GM23338 (cell line): ENCODE measurements around the gene TMPRSS3. TPM values are rescaled to one million over a fixed set of nuclear protein-coding genes. Genes with fewer than 3 reads are reported as not detected.

Source experiments
- ATAC-seq: fragments of 200-7000 bp; cut with Tn5 transposase; 3 replicates; pipeline ENCODE4 v1.9.1; 2020
- DNase-seq: peaks from one replicate; pipeline ENCODE4 v3.0.0-alpha.2; 2015; ENCODE audit warnings: low spot score
- H2AFZ ChIP-seq: fragments of 200-600 bp; sonication (generic); 2 replicates; pipeline ENCODE4 v1.8.0; 2016; ENCODE audit warnings: antibody characterized with exemption, mild to moderate bottlenecking, moderate library complexity
- H3F3A ChIP-seq: fragments of 200-600 bp; sonication (generic); replicated peaks from 2 replicates; pipeline ENCODE4 v1.8.0; 2017; ENCODE audit warnings: antibody characterized with exemption, mixed run types, low read depth
- H3K27ac ChIP-seq: fragments of 200-600 bp; sonication (generic); 2 replicates; pipeline ENCODE4 v1.6.1; 2016; ENCODE audit warnings: low read depth
- H3K27me3 ChIP-seq: fragments of 200-600 bp; sonication (generic); 2 replicates; pipeline ENCODE4 v1.8.0; 2016; ENCODE audit warnings: mild to moderate bottlenecking, mixed run types, moderate library complexity; ENCODE audit not compliant: insufficient read depth
- H3K36me3 ChIP-seq: fragments of 200-600 bp; sonication (generic); 2 replicates; pipeline ENCODE4 v1.8.0; 2016; ENCODE audit warnings: mild to moderate bottlenecking; ENCODE audit not compliant: insufficient read depth
- H3K4me1 ChIP-seq: fragments of 200-600 bp; sonication (generic); 2 replicates; pipeline ENCODE4 v1.8.0; 2016; ENCODE audit warnings: mild to moderate bottlenecking, moderate library complexity; ENCODE audit not compliant: insufficient read depth
- H3K4me2 ChIP-seq: fragments of 200-600 bp; sonication (generic); 2 replicates; pipeline ENCODE4 v1.7.1; 2017; ENCODE audit warnings: mixed run types
- H3K4me3 ChIP-seq: fragments of 200-600 bp; sonication (generic); 2 replicates; pipeline ENCODE4 v1.6.1; 2016; ENCODE audit warnings: mixed run types
- H3K79me2 ChIP-seq: fragments of 200-600 bp; sonication (generic); replicated peaks from 2 replicates; pipeline ENCODE4 v1.8.0; 2017; ENCODE audit warnings: mild to moderate bottlenecking; ENCODE audit not compliant: insufficient read depth
- H3K9me2 ChIP-seq: fragments of 200-600 bp; sonication (generic); 2 replicates; pipeline ENCODE4 v1.8.0; 2017; ENCODE audit not compliant: insufficient read depth
- H4K20me1 ChIP-seq: fragments of 200-600 bp; sonication (generic); replicated peaks from 2 replicates; pipeline ENCODE4 v1.8.0; 2017; ENCODE audit warnings: mild to moderate bottlenecking; ENCODE audit not compliant: insufficient read depth
- H3K27ac Mint-ChIP-seq: 2 replicates; pipeline ENCODE4 v1.8.0; 2020; ENCODE audit warnings: inconsistent platforms, mild to moderate bottlenecking, moderate library complexity, mixed read lengths
- H3K27me3 Mint-ChIP-seq: 3 replicates; pipeline ENCODE4 v1.8.0; 2022; ENCODE audit warnings: low read depth, mild to moderate bottlenecking, moderate library complexity, mixed read lengths, inconsistent platforms; ENCODE audit not compliant: insufficient read depth, poor library complexity
- H3K36me3 Mint-ChIP-seq: 3 replicates; pipeline ENCODE4 v1.8.0; 2021; ENCODE audit warnings: low read depth, mild to moderate bottlenecking, inconsistent platforms, moderate library complexity, mixed read lengths
- H3K4me1 Mint-ChIP-seq: 3 replicates; pipeline ENCODE4 v1.8.0; 2020; ENCODE audit warnings: mild to moderate bottlenecking, inconsistent platforms, mixed read lengths
- H3K4me3 Mint-ChIP-seq: 3 replicates; pipeline ENCODE4 v1.8.0; 2021; ENCODE audit warnings: moderate library complexity, mild to moderate bottlenecking, inconsistent platforms, mixed read lengths
- H3K9me3 Mint-ChIP-seq: 3 replicates; pipeline ENCODE4 v1.8.0; 2020; ENCODE audit warnings: moderate library complexity, mild to moderate bottlenecking, inconsistent platforms, mixed read lengths
- CREB1 ChIP-seq: fragments of 250-450 bp; sonication (Bioruptor Pico); IDR thresholded peaks from 2 replicates; pipeline ENCODE4 v1.5.0; 2020; ENCODE audit warnings: low read depth, mild to moderate bottlenecking, moderate library complexity
- JUNB ChIP-seq: IDR thresholded peaks from one replicate; pipeline ENCODE4 v1.6.1; 2016; ENCODE audit warnings: antibody characterized with exemption; ENCODE audit not compliant: unreplicated experiment
- NANOG ChIP-seq: IDR thresholded peaks from 2 replicates; pipeline ENCODE4 v1.6.1; 2016; ENCODE audit warnings: antibody characterized with exemption, borderline replicate concordance
- POLR2AphosphoS5 ChIP-seq: IDR thresholded peaks from 2 replicates; pipeline ENCODE4 v1.6.1; 2016; ENCODE audit warnings: antibody characterized with exemption, low read depth
- STAT1 ChIP-seq: IDR thresholded peaks from one replicate; pipeline ENCODE4 v1.6.1; 2016; ENCODE audit warnings: antibody characterized with exemption; ENCODE audit not compliant: unreplicated experiment
- ZNF114 ChIP-seq: fragments of 250-450 bp; sonication (Bioruptor Pico); IDR thresholded peaks from 2 replicates; pipeline ENCODE4 v1.5.0; 2020; ENCODE audit warnings: mild to moderate bottlenecking, moderate library complexity
- polyA plus RNA-seq: library from polyadenylated mRNA; unstranded; fragments of >200 nt; fragmentation: Nextera tagmentation; extraction: Ambion mirVana; gene quantifications from 2 replicates; pipeline ENCODE4 v1.2.1, GENCODE V29; 2016
- total RNA-seq: library from RNA; depleted of rRNA; stranded (reverse); fragments of >200 nt; shearing (Covaris generic); gene quantifications from 2 replicates; pipeline ENCODE4 v1.2.3, GENCODE V29; 2014
- TF ChIP-seq, protein P1 (sequence below), 2 experiments: fragments of 200-600 bp in 1 of 2; sonication (generic) in 1 of 2; conservative IDR thresholded peaks; 2 replicates each; pipeline versions ENCODE4 v1.5.1 to v1.6.1; 2016 to 2017; ENCODE audit warnings: antibody characterized with exemption in 2 of 2, low read depth in 2 of 2, mild to moderate bottlenecking in 2 of 2, moderate library complexity in 1 of 2
- TF ChIP-seq, protein P2 (sequence below): IDR thresholded peaks from 2 replicates; pipeline ENCODE4 v1.6.1; 2016; ENCODE audit warnings: antibody characterized with exemption
- TF ChIP-seq, protein P3 (sequence below): fragments of 250-450 bp; sonication (Bioruptor Pico); IDR thresholded peaks from 2 replicates; pipeline ENCODE4 v1.5.0; 2020; ENCODE audit warnings: mild to moderate bottlenecking, moderate library complexity

The TMPRSS3 gene
- total and polyA plus RNA-seq, 2 experiments from 2014 or later = 0.17 TPM; not detected in 1

DNA sequence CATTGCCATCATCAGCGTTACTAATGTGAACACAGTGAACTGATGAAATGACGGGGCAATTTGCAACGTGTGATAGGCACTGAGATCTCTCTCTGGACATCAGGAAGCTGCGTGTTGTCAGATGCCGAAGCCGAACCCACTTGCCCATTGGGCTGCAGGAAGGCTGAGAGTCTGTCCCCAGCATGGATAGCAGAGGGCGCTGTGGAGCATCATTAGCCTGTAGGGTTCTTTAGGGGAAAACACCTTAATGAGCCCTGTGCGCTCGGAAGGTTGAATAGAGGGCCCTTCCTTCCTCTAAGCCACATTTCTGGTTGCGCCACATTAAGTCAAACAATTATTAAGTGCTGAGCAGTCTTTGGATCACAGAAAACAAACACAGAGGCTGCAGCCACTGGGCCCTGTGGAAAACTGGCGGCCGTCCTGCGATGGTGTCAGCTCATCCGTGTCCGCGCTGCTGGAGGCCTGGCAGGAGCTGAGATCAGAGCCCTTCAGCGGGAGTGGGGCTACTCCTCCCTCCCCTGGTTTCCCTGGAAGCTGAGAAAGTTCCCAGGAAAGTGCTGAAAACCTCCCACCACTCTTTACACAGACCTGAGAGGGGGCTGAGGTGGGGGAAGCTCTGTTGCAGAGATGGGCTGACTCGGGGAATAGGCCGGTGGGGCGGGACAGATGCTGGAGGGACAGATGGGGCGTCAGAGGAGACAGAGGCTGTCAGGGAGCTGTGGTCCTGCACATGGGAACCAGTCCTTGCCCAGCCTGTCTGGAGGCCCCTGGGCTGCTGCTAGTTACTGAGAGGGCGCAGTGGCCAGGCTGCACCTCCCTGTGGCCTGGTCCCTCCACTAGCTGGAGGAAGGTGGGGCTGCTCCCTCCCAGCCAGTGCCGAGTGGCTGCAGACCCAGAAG lies 57.8 kb downstream of the TMPRSS3 start:
- H3K27me3 Mint-ChIP-seq = peaks cover 14% of the 10 kb centered on the region
- 0 out of 3 replicates have a peak overlapping the region, but pooled peaks have one; percentile 24 for H3K4me3 Mint-ChIP-seq
- no peaks in the 10 kb centered on the region for H3K9me3 Mint-ChIP-seq
- Histone ChIP-seq H4K20me1 (no peaks in the 10 kb centered on the region), H3K4me3 (no peak overlapping the region), H3K27ac (no peak overlapping the region; the same call in 1 of the 2 replicates), H3K4me1 (peaks cover 14% of the 10 kb centered on the region; the same call in 1 of the 2 replicates), H3K79me2 (no peaks in the 10 kb centered on the region), H3F3A (no peaks in the 10 kb centered on the region; the same call in 1 of the 2 replicates), H2AFZ (peak overlapping the region; percentile 61), H3K36me3 (no peaks in the 10 kb centered on the region), H3K27me3 (no peaks in the 10 kb centered on the region), H3K9me2 (no peaks in the 10 kb centered on the region), H3K4me2 (0 out of 2 replicates have a peak overlapping the region, but pooled peaks have one; percentile 17)
- H3K36me3 Mint-ChIP-seq = no peaks in the 10 kb centered on the region
- ATAC-seq (peak; percentile 89), DNase-seq (peak; percentile 94)
- TF ChIP-seq, protein P1, sequence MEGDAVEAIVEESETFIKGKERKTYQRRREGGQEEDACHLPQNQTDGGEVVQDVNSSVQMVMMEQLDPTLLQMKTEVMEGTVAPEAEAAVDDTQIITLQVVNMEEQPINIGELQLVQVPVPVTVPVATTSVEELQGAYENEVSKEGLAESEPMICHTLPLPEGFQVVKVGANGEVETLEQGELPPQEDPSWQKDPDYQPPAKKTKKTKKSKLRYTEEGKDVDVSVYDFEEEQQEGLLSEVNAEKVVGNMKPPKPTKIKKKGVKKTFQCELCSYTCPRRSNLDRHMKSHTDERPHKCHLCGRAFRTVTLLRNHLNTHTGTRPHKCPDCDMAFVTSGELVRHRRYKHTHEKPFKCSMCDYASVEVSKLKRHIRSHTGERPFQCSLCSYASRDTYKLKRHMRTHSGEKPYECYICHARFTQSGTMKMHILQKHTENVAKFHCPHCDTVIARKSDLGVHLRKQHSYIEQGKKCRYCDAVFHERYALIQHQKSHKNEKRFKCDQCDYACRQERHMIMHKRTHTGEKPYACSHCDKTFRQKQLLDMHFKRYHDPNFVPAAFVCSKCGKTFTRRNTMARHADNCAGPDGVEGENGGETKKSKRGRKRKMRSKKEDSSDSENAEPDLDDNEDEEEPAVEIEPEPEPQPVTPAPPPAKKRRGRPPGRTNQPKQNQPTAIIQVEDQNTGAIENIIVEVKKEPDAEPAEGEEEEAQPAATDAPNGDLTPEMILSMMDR (conservative IDR thresholded peaks at IDR 0.05; ENCODE audit: low read depth in 2 of 2) = peak; percentile 75 to 83
- TF ChIP-seq, protein P2, sequence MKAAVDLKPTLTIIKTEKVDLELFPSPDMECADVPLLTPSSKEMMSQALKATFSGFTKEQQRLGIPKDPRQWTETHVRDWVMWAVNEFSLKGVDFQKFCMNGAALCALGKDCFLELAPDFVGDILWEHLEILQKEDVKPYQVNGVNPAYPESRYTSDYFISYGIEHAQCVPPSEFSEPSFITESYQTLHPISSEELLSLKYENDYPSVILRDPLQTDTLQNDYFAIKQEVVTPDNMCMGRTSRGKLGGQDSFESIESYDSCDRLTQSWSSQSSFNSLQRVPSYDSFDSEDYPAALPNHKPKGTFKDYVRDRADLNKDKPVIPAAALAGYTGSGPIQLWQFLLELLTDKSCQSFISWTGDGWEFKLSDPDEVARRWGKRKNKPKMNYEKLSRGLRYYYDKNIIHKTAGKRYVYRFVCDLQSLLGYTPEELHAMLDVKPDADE = no peak
- no peak for TF ChIP-seq NANOG
- peaks cover 32% of the 10 kb centered on the region; the same call in 2 of the 3 replicates for H3K4me1 Mint-ChIP-seq
- peak overlapping the region; percentile 85 for H3K27ac Mint-ChIP-seq

DNA sequence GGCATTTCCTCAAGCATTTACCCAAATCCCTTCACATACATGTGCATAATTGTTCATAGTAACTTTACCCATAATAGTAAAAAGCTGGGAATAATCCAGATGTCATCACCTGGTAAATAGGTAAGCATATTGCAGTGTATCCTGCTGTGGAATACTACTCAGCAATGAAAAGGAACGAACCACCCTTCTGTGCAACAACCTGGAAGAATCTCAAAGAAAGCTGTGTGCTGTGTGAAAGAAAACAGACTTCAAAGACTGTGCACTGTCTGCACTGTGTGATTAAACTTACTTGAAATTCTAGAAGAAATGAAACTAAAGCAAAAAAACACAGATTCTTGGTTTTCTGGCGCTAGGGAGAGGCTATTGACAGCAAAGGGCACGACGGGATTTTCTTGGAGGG lies 58.6 kb downstream of the TMPRSS3 start:
- H3K36me3 Mint-ChIP-seq = no peaks in the 10 kb centered on the region; the same call in 2 of the 3 replicates
- peaks cover 14% of the 10 kb centered on the region for H3K27me3 Mint-ChIP-seq
- H4K20me1 ChIP-seq = no peaks in the 10 kb centered on the region
- no peaks in the 10 kb centered on the region for H3K79me2 ChIP-seq
- no peak for ATAC-seq
- H3K4me3 Mint-ChIP-seq = no peak overlapping the region
- H3K36me3 ChIP-seq = no peaks in the 10 kb centered on the region
- H3K27ac ChIP-seq = peak overlapping the region; percentile 84
- DNase-seq = no peak
- H3K4me1 Mint-ChIP-seq = peaks cover 32% of the 10 kb centered on the region; the same call in 2 of the 3 replicates
- H3F3A ChIP-seq = no peaks in the 10 kb centered on the region; the same call in 1 of the 2 replicates
- no peaks in the 10 kb centered on the region for H3K9me2 ChIP-seq
- peak overlapping the region; percentile 85; the same call in 1 of the 2 replicates for H3K27ac Mint-ChIP-seq
- H3K4me1 ChIP-seq = peaks cover 14% of the 10 kb centered on the region; the same call in 1 of the 2 replicates
- H2AFZ ChIP-seq = no peak overlapping the region
- H3K27me3 ChIP-seq = no peaks in the 10 kb centered on the region
- H3K4me3 ChIP-seq = no peak overlapping the region; the same call in 1 of the 2 replicates
- peak overlapping the region; percentile 42; the same call in 1 of the 2 replicates for H3K4me2 ChIP-seq
- peaks cover 5% of the 10 kb centered on the region; the same call in 2 of the 3 replicates for H3K9me3 Mint-ChIP-seq
- no peak for TF ChIP-seq POLR2AphosphoS5
- TF ChIP-seq JUNB = no peak
- TF ChIP-seq CREB1 (CRISPR knock-in tag) = no peak
- no peak for TF ChIP-seq ZNF114 (CRISPR knock-in tag)
- no peak for TF ChIP-seq STAT1
- TF ChIP-seq, protein P3, sequence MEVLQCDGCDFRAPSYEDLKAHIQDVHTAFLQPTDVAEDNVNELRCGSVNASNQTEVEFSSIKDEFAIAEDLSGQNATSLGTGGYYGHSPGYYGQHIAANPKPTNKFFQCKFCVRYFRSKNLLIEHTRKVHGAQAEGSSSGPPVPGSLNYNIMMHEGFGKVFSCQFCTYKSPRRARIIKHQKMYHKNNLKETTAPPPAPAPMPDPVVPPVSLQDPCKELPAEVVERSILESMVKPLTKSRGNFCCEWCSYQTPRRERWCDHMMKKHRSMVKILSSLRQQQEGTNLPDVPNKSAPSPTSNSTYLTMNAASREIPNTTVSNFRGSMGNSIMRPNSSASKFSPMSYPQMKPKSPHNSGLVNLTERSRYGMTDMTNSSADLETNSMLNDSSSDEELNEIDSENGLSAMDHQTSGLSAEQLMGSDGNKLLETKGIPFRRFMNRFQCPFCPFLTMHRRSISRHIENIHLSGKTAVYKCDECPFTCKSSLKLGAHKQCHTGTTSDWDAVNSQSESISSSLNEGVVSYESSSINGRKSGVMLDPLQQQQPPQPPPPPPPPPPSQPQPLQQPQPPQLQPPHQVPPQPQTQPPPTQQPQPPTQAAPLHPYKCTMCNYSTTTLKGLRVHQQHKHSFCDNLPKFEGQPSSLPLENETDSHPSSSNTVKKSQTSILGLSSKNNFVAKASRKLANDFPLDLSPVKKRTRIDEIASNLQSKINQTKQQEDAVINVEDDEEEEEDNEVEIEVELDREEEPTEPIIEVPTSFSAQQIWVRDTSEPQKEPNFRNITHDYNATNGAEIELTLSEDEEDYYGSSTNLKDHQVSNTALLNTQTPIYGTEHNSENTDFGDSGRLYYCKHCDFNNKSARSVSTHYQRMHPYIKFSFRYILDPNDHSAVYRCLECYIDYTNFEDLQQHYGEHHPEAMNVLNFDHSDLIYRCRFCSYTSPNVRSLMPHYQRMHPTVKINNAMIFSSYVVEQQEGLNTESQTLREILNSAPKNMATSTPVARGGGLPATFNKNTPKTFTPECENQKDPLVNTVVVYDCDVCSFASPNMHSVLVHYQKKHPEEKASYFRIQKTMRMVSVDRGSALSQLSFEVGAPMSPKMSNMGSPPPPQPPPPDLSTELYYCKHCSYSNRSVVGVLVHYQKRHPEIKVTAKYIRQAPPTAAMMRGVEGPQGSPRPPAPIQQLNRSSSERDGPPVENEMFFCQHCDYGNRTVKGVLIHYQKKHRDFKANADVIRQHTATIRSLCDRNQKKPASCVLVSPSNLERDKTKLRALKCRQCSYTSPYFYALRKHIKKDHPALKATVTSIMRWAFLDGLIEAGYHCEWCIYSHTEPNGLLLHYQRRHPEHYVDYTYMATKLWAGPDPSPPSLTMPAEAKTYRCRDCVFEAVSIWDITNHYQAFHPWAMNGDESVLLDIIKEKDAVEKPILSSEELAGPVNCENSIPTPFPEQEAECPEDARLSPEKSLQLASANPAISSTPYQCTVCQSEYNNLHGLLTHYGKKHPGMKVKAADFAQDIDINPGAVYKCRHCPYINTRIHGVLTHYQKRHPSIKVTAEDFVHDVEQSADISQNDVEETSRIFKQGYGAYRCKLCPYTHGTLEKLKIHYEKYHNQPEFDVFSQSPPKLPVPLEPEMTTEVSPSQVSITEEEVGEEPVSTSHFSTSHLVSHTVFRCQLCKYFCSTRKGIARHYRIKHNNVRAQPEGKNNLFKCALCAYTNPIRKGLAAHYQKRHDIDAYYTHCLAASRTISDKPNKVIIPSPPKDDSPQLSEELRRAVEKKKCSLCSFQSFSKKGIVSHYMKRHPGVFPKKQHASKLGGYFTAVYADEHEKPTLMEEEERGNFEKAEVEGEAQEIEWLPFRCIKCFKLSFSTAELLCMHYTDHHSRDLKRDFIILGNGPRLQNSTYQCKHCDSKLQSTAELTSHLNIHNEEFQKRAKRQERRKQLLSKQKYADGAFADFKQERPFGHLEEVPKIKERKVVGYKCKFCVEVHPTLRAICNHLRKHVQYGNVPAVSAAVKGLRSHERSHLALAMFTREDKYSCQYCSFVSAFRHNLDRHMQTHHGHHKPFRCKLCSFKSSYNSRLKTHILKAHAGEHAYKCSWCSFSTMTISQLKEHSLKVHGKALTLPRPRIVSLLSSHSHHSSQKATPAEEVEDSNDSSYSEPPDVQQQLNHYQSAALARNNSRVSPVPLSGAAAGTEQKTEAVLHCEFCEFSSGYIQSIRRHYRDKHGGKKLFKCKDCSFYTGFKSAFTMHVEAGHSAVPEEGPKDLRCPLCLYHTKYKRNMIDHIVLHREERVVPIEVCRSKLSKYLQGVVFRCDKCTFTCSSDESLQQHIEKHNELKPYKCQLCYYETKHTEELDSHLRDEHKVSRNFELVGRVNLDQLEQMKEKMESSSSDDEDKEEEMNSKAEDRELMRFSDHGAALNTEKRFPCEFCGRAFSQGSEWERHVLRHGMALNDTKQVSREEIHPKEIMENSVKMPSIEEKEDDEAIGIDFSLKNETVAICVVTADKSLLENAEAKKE = no peak
